Kasumi-1 (cell line): Measurements from ENCODE around the gene RNF25.

Experiments used
- DNase-seq, 2 experiments: peaks; one replicate each; lab custom pipeline; 2025; lab: John Stamatoyannopoulos, UW

The RNF25 gene, protein sequence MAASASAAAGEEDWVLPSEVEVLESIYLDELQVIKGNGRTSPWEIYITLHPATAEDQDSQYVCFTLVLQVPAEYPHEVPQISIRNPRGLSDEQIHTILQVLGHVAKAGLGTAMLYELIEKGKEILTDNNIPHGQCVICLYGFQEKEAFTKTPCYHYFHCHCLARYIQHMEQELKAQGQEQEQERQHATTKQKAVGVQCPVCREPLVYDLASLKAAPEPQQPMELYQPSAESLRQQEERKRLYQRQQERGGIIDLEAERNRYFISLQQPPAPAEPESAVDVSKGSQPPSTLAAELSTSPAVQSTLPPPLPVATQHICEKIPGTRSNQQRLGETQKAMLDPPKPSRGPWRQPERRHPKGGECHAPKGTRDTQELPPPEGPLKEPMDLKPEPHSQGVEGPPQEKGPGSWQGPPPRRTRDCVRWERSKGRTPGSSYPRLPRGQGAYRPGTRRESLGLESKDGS

DNA sequence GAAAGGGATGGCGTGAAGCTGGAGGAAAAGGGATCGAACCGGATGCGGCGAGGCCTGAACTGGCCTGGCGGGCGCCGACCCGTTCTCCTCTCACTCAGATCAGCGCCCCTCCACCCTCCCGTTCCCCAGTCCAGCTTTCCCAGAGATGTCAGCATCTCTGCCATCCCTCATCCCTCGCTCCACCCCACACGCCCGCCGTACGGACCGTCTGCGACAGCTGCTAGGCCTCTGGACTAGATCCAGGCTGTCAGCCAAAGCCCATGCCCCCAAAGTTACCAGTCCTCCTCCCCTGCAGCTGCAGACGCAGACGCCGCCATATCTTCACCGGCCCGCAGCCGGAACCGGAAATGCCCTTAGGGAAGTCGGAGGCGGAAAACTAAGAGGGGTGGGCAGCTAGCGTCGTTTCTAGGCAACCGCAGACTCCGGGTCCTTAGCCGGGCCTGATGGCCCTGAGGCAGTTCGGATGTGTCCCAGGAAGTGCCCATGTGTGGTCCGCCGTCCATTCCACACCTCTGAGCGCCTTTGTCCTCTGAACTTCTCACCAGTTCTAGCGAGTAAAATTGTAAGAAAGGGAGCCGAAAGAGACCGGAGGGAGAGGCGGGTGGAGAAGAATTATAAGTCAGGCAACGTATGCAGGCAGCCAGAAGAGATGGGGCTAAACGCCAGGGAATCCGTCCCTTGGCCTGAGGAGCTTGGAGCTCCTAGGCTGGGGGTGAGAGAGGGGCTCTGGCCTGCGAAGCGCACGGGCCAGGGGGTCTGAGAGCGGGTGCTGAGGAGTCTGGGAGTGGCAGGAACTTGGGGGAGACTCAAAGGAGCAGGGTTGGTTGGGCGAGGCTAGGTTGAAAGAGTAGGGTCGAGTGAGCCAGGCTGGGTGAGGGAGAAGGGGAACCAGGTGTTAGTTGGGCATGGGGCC, at the start of gene RNF25, which contains the start of gene STK36:
RNF25 (minus strand) TSS at position 349 of the 913 bp plus-strand sequence; CDS start at position 317, 32 bp downstream.
STK36 (plus strand) TSS at position 433 of the 913 bp plus-strand sequence. CDS start 744 bp downstream, outside the sequence.
- DNase-seq: peak; percentile 71 to 78

DNA sequence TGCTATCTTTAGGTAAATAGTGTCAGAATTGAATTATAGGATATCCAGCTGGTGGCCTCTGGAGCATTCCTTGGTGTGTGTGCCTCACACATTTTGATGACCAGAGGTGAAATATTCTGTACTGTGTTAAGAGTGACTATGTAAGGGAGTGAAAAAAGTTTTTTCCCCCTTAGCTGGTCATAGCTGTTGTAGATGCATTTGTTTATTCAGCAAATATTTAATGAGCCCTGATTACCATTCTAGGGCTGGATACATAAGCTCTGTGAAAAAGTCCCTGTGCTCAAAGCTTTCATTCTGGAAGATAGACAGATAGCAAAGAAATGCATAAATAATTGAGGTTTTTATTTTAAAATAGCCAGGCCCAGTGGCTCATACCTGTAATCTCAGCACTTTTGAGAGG, 49.7 kb upstream of the RNF25 start:
- DNase-seq: no peak

DNA sequence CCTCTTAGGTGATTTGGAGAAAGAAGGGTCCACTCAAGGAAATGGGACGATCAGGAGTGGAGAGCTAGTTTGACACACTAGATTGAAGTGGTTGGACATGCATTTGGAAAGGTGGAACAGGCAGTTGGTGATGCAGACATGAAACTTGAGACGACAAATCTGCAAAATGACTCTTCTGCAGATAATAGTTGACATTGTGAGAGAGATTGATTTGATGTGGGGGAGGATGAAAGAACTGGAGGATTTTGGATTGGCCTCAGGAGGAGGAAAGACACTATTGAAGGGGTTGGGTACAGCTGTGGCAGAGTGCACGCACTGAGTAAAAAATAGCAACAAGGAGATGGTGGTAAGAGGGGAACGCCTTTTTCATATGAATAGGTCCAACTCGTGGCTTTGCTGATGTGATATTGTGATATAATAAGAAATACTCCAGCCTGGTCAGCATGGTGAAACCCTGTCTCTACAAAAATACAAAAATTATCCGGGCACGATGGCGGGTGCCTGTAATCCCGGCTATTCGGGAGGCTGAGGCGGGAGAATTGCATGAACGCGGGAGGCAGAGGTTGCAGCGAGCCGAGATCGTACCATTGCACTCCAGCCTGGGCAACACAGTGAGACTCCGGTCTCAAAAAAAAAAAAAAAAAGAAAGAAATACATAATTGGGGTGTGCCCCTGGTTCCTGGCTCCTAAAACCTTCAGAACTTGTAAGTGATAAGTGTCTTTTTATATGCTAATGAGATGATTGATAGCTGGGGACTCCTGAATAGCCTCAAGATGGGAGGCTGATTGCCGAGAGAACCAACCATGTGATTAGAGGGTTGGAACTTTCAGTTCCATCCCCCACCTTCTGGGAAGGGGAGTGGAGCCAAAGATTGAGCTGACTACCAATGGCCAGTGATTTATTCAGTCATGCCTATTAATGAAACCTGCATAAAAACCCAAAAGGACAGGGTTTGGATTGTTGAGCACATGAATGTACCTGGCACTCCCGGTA, 48.5 kb upstream of the RNF25 start:
- DNase-seq: no peak

DNA sequence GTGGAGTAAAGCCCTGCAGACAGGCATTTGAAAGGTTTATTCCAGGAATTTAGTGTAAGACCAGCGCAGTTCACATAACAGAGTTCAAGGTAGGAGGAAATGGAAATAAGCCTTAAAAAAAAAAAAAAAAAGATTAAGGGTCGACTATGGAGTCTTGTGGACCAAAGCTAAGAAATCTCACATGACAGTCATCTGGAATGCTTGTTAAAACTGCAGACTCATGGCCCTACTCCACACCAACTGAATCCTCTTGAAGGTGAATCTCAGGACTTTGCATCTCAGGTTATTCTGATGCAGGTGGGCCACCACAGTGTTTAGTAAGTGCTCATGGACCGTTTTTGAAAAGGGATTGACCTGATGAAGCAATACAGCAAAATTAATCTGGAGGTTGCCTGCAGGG, 47.7 kb upstream of the RNF25 start:
- DNase-seq: no peak

DNA sequence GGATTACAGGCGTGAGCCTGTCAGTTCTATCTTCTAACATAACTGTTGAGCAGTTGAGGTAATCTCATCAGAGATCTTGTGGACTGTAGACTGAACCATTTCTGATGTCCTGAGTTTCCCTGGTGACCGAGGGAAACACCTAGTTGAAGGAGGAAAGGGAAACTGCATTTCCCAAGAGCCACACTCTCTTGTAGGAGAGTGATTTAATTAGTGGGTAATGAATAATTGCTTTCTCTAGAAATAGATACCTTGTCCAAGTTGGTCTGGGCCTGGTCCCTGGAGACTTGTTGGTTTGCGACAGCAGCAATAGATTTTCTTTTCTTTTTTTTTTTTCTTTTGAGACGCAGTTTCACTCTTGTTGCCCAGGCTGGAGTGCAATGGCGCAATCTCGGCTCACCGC, 46.3 kb upstream of the RNF25 start:
- DNase-seq: no peak

DNA sequence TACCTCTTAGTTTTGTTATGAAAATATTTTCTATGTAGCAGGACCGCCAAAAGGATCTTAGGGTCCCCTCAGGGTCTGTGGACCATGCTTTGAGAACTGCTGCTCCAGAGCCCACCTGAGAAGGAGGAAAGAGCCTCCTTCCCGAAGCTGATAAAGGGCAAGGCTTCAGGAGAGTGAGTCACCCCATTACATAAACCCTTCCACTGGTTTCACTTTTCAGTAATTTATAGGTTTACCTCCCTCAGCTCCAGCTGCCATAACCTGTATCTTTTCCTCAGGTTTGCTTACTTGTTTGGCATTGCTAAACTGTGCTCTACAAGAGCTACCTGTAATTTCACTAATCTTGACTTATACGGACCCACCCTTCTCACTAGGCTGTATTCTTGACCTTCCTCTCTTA, 45.5 kb upstream of the RNF25 start:
- DNase-seq: no peak

DNA sequence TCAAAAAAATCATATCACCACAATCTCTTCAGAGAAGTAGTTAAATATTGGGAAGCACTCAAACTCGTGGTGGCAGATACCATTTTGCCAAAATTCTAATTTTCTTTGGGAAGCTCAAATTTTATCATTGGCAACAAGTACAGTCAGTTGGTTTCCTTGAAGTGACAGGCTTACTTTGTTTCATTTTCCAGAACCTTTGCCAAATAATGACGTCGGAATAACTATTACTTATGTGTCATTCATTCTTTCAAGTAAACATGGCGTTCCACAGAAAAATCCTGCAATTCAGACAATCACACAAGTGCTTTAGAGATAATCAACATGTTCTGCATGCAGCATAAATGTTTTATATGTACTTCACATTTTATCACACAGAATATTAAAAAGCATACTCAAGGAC, 44.3 kb upstream of the RNF25 start:
- no peak for DNase-seq

DNA sequence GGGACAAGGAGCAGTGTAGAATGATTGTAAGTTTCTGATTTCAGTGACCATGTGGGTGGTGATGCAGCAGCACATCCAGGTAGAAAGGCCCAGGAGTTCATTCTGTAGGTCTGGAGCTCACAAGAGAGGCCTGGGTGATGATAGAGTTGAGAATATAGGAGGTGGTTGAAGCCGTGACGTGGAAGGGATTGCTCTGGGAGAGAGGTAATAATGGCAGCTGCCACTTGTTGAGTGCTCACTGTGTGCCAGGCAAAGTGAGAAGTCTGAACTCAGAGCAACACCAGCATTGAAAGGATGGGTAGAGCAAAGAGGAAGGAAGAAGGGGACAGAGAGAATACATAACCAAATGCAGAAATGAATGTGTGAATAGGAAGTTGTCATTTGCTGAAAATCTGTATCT, 42.1 kb upstream of the RNF25 start:
- no peak for DNase-seq

DNA sequence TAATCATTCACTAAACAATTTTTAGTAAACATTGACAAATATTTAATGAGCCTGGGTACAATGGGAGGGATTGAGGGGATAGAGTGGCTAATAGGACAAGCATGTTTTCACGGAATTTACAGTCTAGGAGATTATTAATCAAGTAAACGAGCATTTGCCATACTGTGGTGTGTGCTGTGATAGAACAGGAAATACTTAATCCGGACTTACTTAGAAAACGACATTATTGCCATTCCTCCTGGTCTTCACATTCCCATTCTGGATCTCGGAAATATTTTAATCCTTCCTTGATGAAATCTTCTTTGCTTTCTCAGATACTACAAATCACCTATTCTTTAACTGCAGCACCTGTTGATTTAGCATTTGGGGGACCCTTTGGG, 39.7 kb upstream of the RNF25 start:
- no peak for DNase-seq

DNA sequence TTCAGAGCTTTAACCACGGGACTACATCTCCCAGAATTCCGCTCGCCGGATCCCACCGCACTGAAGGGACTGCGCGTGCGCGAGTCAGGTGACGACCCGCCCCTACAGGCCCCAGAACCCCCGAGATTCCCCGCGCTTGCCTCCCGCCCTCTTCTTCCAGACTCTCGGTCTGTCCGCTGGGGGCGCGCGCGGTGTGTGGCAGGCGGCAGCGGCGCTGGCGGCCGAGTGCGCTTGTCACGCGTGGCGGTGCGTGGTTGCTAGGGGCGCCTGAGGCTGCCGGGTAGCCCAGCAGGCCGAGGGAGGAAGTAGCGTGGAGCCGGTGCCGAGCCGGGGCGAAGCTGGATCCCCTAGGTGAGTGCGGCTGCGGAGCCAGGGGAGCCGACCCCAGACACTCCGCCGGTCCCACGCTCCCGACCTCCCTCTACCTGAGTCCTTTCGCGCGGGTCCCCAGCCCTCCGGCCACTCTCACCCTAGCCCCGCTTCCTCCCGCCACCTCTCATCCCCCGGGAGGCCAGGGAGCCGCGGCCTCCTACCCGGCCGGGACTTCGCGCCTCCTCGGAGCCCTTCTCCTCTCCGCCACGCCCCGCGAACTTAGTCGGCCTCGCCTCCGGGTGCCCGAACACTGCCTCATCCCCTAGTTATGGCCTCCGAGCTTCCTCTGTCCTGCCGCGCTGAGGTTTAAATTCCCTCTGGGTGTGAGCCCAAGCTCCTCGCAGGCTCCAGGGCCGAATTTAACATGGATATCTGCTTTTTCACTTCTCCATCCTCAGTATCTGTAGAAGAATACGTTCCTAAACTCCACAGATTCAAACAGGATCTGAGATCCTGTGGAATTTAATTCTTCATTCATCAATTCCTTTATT, 39.1 kb upstream of the RNF25 start, which contains the start of gene TTLL4:
TTLL4 (plus strand) TSS at position 149 of the 863 bp plus-strand sequence. CDS start 26,842 bp downstream, outside the sequence.
- peak; percentile 73 to 76 for DNase-seq

DNA sequence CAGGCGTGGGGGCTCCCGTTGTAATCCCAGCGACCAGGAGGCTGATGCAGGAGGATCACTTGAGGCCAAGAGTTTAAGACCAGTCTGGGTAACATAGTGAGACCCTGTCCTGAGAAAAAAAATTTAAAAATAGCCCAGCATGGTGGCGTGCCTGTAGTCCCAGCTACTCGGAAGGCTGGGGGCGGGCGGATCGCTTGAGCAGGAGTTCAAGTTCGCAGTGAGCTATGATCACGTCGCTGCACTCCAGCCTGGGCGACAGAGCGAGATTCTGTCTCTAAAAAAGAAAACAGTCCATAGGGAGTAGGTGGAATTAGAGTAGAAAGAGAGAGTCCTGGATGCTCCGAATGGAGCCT, 38.5 kb upstream of the RNF25 start:
- DNase-seq: no peak

DNA sequence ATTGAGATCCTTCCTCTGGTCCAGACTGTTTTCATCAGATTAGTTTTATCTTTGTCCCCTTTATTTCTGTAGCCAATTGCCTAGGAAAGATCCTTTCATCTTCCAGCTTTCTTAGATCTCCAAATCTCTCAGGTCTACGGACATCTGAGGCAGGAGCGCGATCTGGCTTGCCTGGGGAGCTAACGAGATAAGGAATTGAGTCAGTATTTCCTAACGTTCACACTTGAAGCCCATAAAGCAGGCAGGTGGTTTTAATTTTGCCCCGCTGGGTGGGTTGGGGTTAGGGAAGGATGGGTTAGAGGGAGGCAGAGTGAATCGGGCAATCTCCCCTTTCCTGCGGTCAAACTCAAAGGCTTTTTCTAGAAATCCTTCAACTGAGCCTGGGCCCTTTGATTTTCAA, 38.1 kb upstream of the RNF25 start:
- DNase-seq: no peak

DNA sequence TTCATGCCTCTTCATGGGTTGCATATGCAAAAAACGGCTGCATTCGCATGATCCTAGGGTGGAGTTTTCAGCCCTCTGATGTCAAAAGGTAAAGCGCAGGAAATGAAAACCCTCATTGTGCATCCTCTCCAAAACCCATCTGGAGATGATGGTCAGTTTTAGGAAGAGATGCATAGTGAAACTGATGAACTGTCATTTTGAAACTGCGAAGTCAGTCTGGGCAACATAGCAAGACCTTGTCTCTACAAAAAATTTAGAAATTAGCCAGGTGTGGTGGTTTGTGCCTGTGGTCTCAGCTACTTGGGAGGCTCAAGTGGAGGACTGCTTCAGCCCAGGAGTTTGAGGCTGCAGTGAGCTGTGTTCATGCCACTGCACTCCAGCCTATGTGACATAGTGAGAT, 36.3 kb upstream of the RNF25 start:
- no peak for DNase-seq

DNA sequence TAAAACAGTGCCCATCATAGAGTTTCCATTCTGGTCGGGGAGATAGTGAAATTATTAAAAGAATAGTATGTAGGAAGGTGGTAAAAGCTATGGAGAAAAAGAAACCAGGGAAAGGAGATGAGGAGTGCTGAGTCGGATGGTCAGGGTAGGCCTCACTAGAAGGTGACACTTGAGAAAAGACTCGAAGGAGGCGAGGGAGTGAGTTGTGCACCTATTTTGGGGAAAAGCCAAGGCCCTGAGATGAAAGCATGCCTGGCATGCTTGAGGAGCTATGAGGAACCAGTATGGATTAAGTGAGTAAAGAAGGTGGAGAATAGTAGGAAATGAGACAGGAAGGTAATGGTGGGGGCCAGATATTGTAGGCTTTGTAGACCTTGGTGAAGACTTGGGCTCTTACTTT, 31.5 kb upstream of the RNF25 start:
- DNase-seq: no peak

DNA sequence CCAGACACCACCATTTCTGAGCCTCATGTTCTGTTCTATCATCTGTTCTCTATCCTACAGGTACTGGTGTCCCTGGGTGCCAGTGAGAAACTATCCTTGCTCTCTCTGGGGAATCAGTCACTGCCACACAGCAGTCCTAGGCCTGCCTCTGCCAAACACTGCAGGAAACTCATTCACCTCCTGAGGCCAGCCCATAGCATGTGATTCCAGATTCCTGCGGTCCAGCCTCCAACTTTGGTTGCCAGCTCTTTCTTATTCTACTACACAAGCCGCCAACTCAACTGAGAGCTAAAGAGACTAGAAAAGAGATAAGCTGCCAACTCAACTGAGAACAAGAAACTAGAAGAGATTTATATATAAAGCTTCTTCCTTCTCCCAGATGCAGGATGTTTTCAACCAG, 30.0 kb upstream of the RNF25 start:
- DNase-seq: no peak

DNA sequence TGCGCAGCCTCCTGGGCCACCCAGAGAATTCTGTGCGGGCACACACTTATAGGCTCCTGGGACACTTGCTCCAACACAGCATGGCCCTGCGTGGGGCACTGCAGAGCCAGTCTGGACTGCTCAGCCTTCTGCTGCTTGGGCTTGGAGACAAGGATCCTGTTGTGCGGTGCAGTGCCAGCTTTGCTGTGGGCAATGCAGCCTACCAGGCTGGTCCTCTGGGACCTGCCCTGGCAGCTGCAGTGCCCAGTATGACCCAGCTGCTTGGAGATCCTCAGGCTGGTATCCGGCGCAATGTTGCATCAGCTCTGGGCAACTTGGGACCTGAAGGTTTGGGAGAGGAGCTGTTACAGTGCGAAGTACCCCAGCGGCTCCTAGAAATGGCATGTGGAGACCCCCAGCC, 27.1 kb upstream of the RNF25 start:
- DNase-seq: no peak

DNA sequence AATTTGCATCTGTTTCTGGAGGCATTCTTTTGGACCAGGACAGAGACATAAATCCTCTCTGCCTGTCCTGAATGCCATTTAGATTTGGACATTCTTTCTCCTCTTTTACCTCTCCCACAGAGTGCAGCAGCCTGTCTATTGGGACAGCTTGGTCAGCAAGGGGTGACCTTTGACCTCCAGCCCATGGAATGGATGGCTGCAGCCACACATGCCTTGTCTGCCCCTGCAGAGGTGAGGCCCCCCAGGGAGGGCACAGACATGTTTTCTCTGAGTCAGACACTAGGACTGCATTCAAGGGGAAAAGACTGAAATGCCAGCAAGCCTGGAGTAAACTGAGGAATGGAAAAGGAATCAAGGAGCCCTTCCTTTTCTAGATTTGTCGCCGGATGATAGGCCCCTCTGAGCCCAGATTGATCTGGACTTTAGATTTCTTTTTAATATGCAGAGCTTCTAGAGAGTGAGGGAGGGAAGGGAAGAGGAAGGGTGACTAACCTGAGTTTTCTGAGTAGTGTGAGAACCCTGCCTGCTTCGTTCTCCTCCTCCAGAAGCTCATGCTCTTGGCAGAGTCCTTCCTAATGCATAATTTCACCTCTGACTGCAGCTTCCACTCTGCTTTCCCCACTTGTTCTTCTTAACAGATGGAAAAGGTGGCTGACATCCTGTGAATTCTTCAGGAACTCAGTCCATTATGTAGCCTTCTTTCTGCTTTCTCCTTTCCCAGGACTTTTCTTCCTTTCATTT, 22.8 kb upstream of the RNF25 start:
- DNase-seq: no peak

DNA sequence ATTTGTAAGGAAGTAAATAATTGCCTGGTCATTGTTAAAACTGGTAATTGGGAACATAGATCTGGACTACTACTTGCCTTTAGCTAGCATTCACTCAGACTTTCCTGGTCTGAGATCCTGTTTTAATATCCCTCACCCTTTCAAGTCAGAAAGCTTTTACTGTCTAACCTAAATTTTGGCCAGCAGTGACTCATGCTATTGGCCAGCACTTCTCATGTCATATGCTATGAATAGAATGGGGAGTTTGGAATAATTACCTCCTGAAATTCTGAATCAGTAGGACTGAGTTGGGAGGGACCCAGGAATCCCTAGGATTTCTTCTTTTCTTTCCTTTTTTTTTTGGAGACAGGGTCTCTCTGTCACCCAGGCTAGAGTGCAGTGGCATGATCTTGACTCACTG, 19.4 kb upstream of the RNF25 start:
- DNase-seq: no peak

DNA sequence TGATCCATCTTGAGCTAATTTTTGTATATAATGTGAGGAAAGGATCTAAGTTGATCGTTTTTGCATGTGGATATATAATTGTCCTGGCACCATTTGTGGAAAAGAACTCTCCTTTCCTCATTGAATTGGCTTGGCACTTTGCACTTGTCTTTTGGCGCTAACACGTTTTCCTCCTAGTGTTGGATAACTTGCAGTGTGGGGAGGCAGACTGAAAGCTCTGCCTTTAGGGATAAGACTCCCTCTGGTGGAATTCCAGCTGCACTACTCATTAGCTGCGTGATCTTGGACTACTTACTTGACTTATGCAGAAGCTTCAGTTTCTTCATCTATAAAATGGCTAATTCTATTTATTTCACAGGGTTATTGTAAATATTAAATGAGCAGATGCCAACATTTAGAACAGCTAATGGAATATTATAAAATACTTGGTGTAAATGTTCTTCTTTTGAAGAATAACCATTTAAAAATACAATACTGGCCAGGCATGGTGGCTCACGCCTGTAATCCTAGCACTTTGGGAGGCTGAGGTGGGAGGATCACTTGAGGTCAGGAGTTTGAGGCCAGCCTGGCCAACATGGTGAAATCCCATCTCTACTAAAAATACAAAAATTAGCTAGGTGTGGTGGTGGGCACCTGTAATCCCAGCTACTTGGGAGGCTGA, 15.7 kb upstream of the RNF25 start:
- DNase-seq: peak; percentile 77 to 79
